HG03558 (cell line): ENCODE measurements around the gene RAD9A.

Experiments used
- ATAC-seq: cut with Tn5 transposase; IDR thresholded peaks from one replicate; pipeline ENCODE4 v1.9.1; 2021; ENCODE audit warnings: moderate number of reproducible peaks; ENCODE audit not compliant: unreplicated experiment; ENCODE audit errors: extremely low read depth

The RAD9A gene

DNA sequence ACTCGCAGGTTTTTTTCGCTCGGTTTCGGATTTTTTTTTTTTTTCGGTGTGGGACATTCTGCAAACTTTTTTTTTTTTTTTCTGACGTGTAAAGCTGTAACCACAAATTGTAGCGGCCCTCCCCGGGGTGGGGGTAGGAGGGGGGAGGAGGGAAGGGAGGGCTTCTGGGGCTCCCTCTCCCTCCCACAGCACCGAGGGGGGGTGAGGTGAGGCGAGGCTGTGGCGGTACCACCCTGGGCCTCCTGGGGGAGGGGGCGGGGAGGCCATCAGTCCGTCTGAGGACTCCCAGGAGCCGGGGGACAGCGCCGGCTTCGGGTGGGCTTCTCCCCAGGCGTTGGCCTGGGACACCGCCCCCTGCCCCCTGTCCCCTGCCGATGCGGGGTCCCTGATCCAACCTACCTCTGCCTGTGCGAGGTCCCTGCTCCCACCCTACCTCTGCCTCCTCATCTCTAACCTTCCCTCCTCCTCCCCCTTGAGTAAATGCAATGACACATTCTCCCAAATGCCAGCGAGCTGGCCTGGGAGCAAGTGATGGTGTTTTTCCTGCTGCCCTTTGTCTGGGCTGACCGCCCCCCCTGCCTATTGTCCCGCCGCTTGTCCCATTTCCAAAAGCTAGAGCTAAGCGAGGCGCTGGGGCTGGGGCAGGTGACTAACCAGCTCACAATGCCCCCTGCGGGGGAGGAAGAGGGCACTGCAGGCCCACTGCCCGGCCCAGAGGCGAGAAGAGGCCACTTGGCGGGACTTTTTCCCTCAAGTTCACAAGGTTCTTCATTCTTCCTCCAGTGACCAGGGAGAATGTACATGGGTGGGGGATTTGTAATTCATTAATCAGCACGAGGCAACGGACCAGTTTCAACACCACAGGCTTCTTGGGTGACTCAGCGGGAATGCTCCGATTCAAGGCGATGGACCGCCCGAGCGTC is 17.9 kb upstream of the RAD9A start:
- ATAC-seq: no peak

- no peak for ATAC-seq
Observed at GRCh38 chr11:67374571-67375281, 17.1 kb upstream of the RAD9A start.

DNA sequence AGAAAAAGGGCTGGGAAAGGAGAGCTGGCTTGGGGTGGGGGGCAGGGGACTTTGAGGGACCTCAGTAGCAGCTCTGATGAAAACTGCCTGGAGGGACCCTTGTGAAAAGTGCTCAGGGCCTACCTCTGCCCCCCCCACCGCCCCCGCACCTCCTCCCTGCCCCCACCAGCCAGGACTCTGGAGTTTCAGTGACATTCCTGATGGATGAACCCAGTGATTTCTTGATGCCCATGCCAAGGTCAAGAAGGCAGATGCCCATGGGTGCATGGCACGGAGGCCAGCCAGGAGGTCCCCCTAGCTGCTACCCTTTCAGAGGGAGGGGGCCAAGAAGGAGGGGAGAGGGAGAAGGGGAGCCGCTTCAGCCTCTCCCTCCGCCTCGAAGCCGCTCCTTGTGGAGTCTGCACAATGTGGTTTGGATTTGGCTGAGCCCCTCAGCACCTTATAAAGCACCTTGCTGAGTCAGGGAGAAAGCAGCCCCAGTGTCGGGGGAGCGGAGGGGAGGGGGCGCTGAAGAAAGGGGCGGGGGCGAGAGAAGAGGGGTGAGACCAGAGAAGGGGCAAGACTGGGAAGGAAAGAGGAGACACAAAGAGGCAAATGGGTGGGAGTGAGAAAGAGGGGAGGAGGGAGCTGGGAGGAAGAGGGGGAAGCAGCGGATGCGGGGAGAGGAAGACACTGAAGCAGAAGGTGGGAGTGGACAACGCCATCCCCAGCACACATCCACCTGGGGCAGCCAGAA is 16.3 kb upstream of the RAD9A start:
- no peak for ATAC-seq

- no peak for ATAC-seq
Observed at GRCh38 chr11:67376063-67376820, 15.5 kb upstream of the RAD9A start.

- ATAC-seq: no peak
Observed at GRCh38 chr11:67376873-67377808, 14.6 kb upstream of the RAD9A start.

DNA sequence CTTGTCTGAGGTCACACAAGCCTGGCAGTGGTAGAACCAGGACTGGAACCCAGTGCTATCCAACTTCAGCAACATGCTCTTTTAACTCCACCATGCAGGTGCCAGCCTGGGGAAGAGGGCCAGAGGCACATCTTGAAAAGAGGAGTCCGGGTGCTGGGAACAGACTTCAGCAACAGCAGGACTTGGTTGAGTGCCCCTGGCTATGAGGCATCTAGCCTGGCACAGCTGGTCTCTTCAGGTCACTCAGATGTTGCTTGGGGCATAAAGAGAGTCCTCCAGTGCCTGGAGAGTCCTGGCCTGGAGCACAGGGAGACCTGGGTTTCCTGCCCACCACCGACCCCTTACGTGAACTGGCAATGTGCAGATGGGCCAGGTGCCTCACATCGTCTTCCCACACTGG is 13.2 kb upstream of the RAD9A start:
- no peak for ATAC-seq

DNA sequence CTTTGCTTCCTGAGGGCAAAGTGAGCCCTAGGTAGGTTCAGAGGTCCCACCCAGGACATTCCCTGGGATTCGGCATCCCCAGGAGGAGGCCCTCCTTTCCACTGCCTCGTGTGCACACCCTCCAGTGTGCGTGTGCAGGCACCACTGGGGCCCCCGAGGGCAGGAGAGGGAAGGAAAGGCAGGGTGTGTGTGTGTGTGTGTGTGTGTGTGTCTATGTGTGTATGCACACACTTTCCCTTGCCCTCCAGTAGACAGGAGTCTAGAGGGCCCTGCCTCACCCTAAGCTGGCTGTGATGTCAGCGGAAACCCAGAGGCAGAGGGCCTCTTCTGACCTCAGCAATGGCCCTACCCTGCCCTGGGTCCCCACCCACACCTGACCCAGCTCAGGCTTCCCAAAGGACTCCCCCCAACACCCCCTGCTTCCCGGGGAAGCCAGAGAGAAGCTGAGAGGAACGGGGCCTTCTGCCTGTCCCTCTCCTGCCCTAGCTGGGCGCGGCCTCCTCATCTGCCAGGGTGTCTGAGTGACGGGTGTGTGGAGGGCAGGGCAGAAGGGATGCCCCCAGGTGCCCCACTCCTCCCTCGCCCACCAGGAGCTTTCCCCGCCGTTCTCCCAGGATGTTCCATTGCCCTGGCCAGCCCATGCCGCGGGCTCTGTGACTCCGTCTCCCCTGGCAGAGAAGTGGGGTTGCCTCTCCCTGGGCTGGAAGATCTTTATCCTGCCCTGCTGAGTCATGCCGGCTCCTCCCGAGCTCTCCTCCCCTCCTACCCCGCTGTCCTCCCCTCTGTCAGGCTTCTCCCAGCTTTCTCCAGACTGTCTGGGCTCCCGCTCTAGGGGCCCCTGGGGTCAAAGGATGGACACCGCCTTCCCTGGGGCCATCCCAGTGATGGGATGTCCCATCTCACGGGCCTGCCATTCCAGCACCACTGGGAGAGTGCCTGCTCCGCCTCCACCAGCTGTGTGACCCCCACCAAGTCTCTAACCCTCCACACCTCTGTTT is 12.4 kb upstream of the RAD9A start:
- ATAC-seq: no peak

- ATAC-seq: no peak
Observed at GRCh38 chr11:67381244-67381972, 10.4 kb upstream of the RAD9A start.

- no peak for ATAC-seq
Observed at GRCh38 chr11:67382276-67383136, 9.3 kb upstream of the RAD9A start.

DNA sequence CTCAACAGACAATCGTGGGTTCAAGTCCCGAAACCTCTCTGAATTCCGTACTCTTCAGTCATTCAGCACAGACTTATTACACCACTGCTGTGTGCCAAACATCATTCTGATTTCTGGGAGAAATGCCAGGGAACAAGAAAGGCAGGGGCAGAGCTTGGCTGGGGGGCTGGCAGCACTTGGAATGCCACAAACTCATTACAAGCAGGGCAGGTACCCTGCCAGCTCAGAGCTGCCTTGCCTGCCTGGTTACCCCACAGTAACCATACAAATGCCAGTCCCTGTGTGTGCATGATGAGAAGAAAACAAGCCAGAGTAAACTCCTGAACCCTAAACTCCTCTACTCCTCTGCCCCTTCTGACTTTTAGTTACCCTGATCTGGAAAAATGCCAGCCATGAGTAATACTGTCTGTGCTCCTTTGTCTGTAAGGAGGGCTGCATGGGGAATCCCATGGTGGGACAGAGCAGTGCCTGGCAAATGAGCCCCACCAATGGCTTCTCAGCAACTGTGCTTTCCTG is 6.9 kb upstream of the RAD9A start:
- ATAC-seq: no peak

GRCh38 chr11:67387069-67387468 is 4.7 kb upstream of the RAD9A start:
- no peak for ATAC-seq

DNA sequence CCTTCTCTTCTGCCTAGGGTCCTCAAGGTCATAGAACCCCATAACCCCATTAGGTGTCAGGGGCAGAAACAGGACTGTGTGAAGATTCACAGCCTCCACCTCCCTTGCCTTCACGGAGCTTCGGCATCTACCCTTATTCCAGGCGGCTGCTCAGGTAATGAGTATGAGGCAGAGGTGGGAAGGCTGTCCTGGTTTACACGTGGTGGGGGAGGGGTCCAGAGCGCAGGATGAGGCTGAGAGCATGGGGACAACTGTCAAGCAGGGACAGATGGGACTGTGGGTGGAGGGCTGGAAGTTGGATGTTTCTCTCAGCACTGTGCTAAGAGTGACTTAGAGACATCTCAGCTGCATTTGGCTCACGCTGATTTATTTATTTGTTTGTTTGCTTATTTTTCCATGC is 4.3 kb upstream of the RAD9A start:
- ATAC-seq: no peak

DNA sequence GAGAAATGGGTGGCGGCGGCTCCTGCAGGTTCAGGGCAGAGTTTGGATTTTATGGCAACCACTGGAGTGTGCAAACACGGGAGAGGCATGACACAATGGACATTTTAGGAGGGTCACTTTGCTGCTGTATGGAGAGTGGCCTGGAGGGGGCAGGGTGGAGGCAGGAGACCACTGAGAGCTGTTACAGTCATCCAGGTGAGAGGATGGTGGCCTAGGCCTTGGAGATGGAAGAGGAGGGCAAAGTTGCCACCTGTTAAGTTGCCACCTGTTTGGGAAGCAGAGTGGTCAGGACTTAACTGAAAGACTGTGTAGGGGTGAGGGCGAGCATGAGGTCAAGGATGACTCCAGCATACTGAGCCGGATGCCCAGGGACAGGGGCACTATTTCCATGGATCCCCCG is 2.3 kb upstream of the RAD9A start:
- ATAC-seq: no peak

DNA sequence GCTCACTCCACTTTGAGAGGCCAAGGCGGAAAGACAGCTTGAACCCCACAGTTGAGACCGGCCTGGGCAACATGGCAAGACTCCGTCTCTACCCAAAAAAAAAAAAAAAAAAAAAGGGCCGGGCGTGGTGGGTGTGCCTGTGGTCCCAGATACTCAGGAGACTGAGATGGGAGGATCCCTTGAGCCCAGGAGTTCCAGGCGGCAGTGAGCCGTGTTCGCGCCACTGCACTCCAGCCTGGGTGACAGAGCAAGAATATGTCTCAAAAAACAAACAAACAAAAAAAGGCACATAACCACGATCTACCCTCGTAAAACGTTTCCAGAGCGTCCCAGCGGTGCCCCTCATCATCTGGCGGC is 861 bp upstream of the RAD9A start:
- ATAC-seq: no peak

- no peak for ATAC-seq
Observed at GRCh38 chr11:67392183-67392715, 463 bp downstream of the RAD9A start.

DNA sequence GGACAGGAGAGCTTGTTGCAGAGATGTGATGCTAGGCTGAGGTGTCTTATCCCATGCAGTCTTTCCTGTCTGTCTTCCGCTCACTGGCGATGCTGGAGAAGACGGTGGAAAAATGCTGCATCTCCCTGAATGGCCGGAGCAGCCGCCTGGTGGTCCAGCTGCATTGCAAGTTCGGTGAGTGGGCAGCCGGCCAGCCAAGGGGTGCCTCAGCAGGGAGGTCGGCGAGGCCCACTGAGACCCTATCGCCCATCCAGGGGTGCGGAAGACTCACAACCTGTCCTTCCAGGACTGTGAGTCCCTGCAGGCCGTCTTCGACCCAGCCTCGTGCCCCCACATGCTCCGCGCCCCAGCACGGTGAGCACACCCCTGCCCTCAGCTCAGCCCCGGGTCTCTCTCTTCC is 1.7 kb downstream of the RAD9A start:
- ATAC-seq: no peak
